NCI-H69 (cell line): ENCODE measurements around the gene IL17RA.
A peak's percentile ranks its signal among the peaks of the same experiment; 100 is the strongest.

Source experiments
- DNase-seq: peaks from one replicate; lab custom pipeline; 2025; lab: John Stamatoyannopoulos, UW

Gene IL17RA

GRCh38 chr22:17157714-17158113 is 72.9 kb downstream of the IL17RA start:
- no peak for DNase-seq

- no peak for DNase-seq
These were observed 73.4 kb downstream of the IL17RA start for GRCh38 chr22:17158176-17158567.

GRCh38 chr22:17158568-17159503 is 74.0 kb downstream of the IL17RA start, which contains the start of gene HDHD5:
TSS of gene HDHD5 (minus strand) at chr22:17159277. CDS start at chr22:17159251, 26 bp downstream.
- DNase-seq: peak; percentile 96

- peak; percentile 80 for DNase-seq
These were observed 74.7 kb downstream of the IL17RA start for GRCh38 chr22:17159504-17159951.

- DNase-seq: no peak
These were observed 77.2 kb downstream of the IL17RA start for GRCh38 chr22:17161991-17162390.

GRCh38 chr22:17162731-17163130 is 77.9 kb downstream of the IL17RA start:
- no peak for DNase-seq

- peak; percentile 14 for DNase-seq
These were observed 79.7 kb downstream of the IL17RA start for GRCh38 chr22:17164392-17165024.
